B cell (primary cell): Measurements from ENCODE around the gene KCNA10. TPM values are rescaled to one million over a fixed set of nuclear protein-coding genes. Genes with fewer than 3 reads are reported as not detected.
"Not testable (repeated sequence)": the region's sequence is repeated elsewhere in the genome, so short reads cannot be mapped to it uniquely, and the experiment has no call there.

ENCODE experiments used
- ATAC-seq: fragments of 200-7000 bp; cut with Tn5 transposase; one replicate; pipeline ENCODE4 v1.10.0; 2021; ENCODE audit warnings: low read depth, mild to moderate bottlenecking, moderate number of reproducible peaks, moderate library complexity
- CTCF ChIA-PET: fragments of 350-600 bp; sonication (Branson Sonifier 250); formaldehyde crosslinking; loops from one replicate; lab custom pipeline; 2021; ENCODE audit warnings: antibody characterized with exemption, inconsistent platforms; lab: Charles Lee
- POLR2A ChIA-PET: fragments of 350-600 bp; sonication (Branson Sonifier 250); formaldehyde crosslinking; loops from one replicate; lab custom pipeline; 2021; ENCODE audit warnings: antibody characterized with exemption; lab: Charles Lee
- DNase-seq: peaks from one replicate; pipeline ENCODE4 v3.0.0; 2013
- H2AFZ ChIP-seq: 2 replicates; pipeline ENCODE4 v1.6.1; 2012; ENCODE audit warnings: mild to moderate bottlenecking, low read depth, low read length; ENCODE audit not compliant: insufficient read depth, poor library complexity, severe bottlenecking
- H3K27ac ChIP-seq, 2 donors: 1 replicate in 1 of 2; 2 replicates in 1 of 2; pipeline ENCODE4 v1.5.1; 2012 to 2013; ENCODE audit warnings: low read length in 2 of 2, mild to moderate bottlenecking in 2 of 2, moderate library complexity in 1 of 2
- H3K27me3 ChIP-seq, 4 experiments: fragments of 200-600 bp in 1 of 4; sonication (generic) in 1 of 4; replicated peaks in 1 of 4; 1 replicate in 2 of 4; 2 replicates in 2 of 4; pipeline versions ENCODE4 v1.6.1 to v1.7.0; 2013 to 2016; ENCODE audit warnings: low read length in 3 of 4, mild to moderate bottlenecking in 2 of 4, mixed read lengths in 1 of 4, moderate library complexity in 1 of 4; ENCODE audit not compliant: insufficient read depth in 4 of 4, control insufficient read depth in 3 of 4; ENCODE audit errors: control extremely low read depth in 1 of 4
- H3K36me3 ChIP-seq, 2 experiments: replicated peaks in 1 of 2; 1 replicate in 1 of 2; 2 replicates in 1 of 2; pipeline versions ENCODE4 v1.6.1 to v1.7.1; 2013; ENCODE audit warnings: low read length in 1 of 2; ENCODE audit not compliant: insufficient read depth in 2 of 2, control insufficient read depth in 1 of 2; ENCODE audit errors: control extremely low read depth in 1 of 2, extremely low read depth in 1 of 2
- H3K4me1 ChIP-seq, 2 donors: fragments of 200-600 bp in 1 of 2; sonication (generic) in 1 of 2; 1 replicate in 1 of 2; 2 replicates in 1 of 2; pipeline versions ENCODE4 v1.5.1 to v1.6.1; 2013 to 2017; ENCODE audit warnings: low read length in 2 of 2; ENCODE audit not compliant: control insufficient read depth in 2 of 2, insufficient read depth in 2 of 2
- H3K4me2 ChIP-seq: replicated peaks from 2 replicates; pipeline ENCODE3; 2012; ENCODE audit warnings: mild to moderate bottlenecking, low read depth, low read length; ENCODE audit not compliant: poor library complexity, severe bottlenecking
- H3K4me3 ChIP-seq, 5 experiments: fragments of 200-600 bp in 1 of 5; sonication (generic) in 1 of 5; 1 replicate in 3 of 5; 2 replicates in 2 of 5; pipeline versions ENCODE4 v1.5.1 to v1.7.0; 2011 to 2016; ENCODE audit warnings: low read length in 4 of 5, mild to moderate bottlenecking in 4 of 5, low read depth in 2 of 5, control low read depth in 1 of 5, moderate library complexity in 1 of 5; ENCODE audit not compliant: insufficient read depth in 1 of 5; ENCODE audit errors: control extremely low read depth in 1 of 5, extremely low read depth in 1 of 5
- H3K79me2 ChIP-seq: fragments of 200-600 bp; sonication (generic); one replicate; pipeline ENCODE4 v1.6.0; 2016; ENCODE audit warnings: low read length; ENCODE audit not compliant: control insufficient read depth, insufficient read depth
- H3K9ac ChIP-seq: fragments of 200-600 bp; sonication (generic); 2 replicates; pipeline ENCODE4 v1.6.1; 2017; ENCODE audit warnings: mild to moderate bottlenecking, low read length, moderate library complexity
- H3K9me3 ChIP-seq, 3 donors: one replicate each; pipeline versions ENCODE4 v1.6.1 to v1.7.1; 2013; ENCODE audit warnings: low read length in 2 of 3; ENCODE audit not compliant: control insufficient read depth in 2 of 3, insufficient read depth in 1 of 3; ENCODE audit errors: control extremely low read depth in 1 of 3
- H4K20me1 ChIP-seq: 2 replicates; pipeline ENCODE4 v1.6.0; 2012; ENCODE audit warnings: mild to moderate bottlenecking, low read length; ENCODE audit not compliant: insufficient read depth, control insufficient read depth, poor library complexity, severe bottlenecking
- H3K27ac Mint-ChIP-seq: one replicate; pipeline ENCODE4 v1.8.0; 2021; ENCODE audit warnings: mixed read lengths
- H3K27me3 Mint-ChIP-seq: one replicate; pipeline ENCODE4 v1.8.0; 2021; ENCODE audit warnings: mixed read lengths
- H3K4me1 Mint-ChIP-seq: one replicate; pipeline ENCODE4 v1.8.0; 2021; ENCODE audit warnings: mixed read lengths
- H3K4me3 Mint-ChIP-seq: one replicate; pipeline ENCODE4 v1.8.0; 2021; ENCODE audit warnings: mixed read lengths
- H3K9me3 Mint-ChIP-seq: one replicate; pipeline ENCODE4 v1.8.0; 2022; ENCODE audit warnings: mixed read lengths; ENCODE audit not compliant: insufficient read depth
- CTCF ChIP-seq: fragments of 200-600 bp; IDR thresholded peaks from one replicate; pipeline ENCODE4 v1.8.0; 2022; ENCODE audit warnings: antibody characterized with exemption, mild to moderate bottlenecking
- EZH2 ChIP-seq: IDR thresholded peaks from 2 replicates; pipeline ENCODE4 v1.6.1; 2012; ENCODE audit warnings: borderline replicate concordance, low read depth, mild to moderate bottlenecking, moderate library complexity, low read length; ENCODE audit not compliant: insufficient read depth, poor library complexity, severe bottlenecking
- WGBS: methylation state at CpG from one replicate; pipeline ENCODE4 v1.1.5; 2013; ENCODE audit warnings: missing lambda C conversion rate; ENCODE audit not compliant: insufficient coverage; 5-methylcytosine and 5-hydroxymethylcytosine counted together
- intact Hi-C: fragments of 100-400 bp; cut with micrococcal nuclease; formaldehyde crosslinking; loops from one replicate; pipeline ENCODE4 v1.10.0; 2022
- polyA plus RNA-seq: library from polyadenylated mRNA; depleted of rRNA; stranded (reverse); fragments of >200 nt; gene quantifications from 2 replicates; pipeline ENCODE4 v1.2.3, GENCODE V29; 2012
- total RNA-seq, 2 donors: library from RNA; stranded (reverse); fragments of 120-200 nt in 1 of 2; gene quantifications; 1 replicate in 1 of 2; 2 replicates in 1 of 2; pipeline versions ENCODE4 v1.2.3 to v1.2.4, GENCODE V29; 2013 to 2022

KCNA10 gene
- total and polyA plus RNA-seq, 2 donors (not counting 1 experiment from before 2014, with no cell fraction given): not detected

- no peak overlapping the region for H3K27ac ChIP-seq
- Mint-ChIP-seq H3K4me1 (no peaks in the 10 kb centered on the region), H3K9me3 (no peaks in the 10 kb centered on the region), H3K4me3 (no peak overlapping the region), H3K27ac (no peak overlapping the region), H3K27me3 (peaks cover 13% of the 10 kb centered on the region)
- no peaks in the 10 kb centered on the region for H3K4me1 ChIP-seq
- H3K36me3 ChIP-seq: no peaks in the 10 kb centered on the region
- H3K4me3 ChIP-seq: no peak overlapping the region
- no peaks in the 10 kb centered on the region for H3K9me3 ChIP-seq
- ATAC-seq: no peak
- WGBS: 100% methylated on average over 3 of the region's 6 CpGs
- no peaks in the 10 kb centered on the region for H3K79me2 ChIP-seq
- no peak overlapping the region for H2AFZ ChIP-seq
- intact Hi-C loops: no loop called here
- TF ChIP-seq EZH2: no peak
- TF ChIP-seq CTCF: no peak
- ChIA-PET POLR2A (no interaction called here), CTCF (interaction anchor here (1.3 to 4.4 kb wide), 2 partner anchors 9 to 14 kb away, joined by 4 to 33 read pairs; no protein-coding TSS in a partner anchor)
- H3K27me3 ChIP-seq: peaks cover 0 to 6% (median 0%) of the 10 kb centered on the region in 4 experiments
- no peaks in the 10 kb centered on the region for H4K20me1 ChIP-seq
- no peak overlapping the region for H3K9ac ChIP-seq
- DNase-seq: no peak
- H3K4me2 ChIP-seq: no peak overlapping the region
Measured at GRCh38 chr1:110511436-110511835, 7.5 kb downstream of the KCNA10 start.

GRCh38 chr1:110510921-110511320 lies 8.1 kb downstream of the KCNA10 start:
- intact Hi-C loops, H3K4me1 Mint-ChIP-seq, H2AFZ ChIP-seq, H3K9me3 Mint-ChIP-seq, H3K4me2 ChIP-seq, H3K9ac ChIP-seq, ATAC-seq, DNase-seq, H3K27ac ChIP-seq, H3K4me1 ChIP-seq, H3K36me3 ChIP-seq, H3K27me3 ChIP-seq, POLR2A ChIA-PET, H3K79me2 ChIP-seq, H3K9me3 ChIP-seq, H3K4me3 Mint-ChIP-seq, H4K20me1 ChIP-seq, H3K4me3 ChIP-seq, H3K27ac Mint-ChIP-seq: not testable (repeated sequence)
- 100% methylated on average over 1 of the region's 5 CpGs for WGBS
- peaks cover 13% of the 10 kb centered on the region for H3K27me3 Mint-ChIP-seq
- CTCF ChIA-PET: interaction anchor here (1.3 to 4.4 kb wide), 2 partner anchors 9 to 14 kb away, joined by 4 to 33 read pairs; no protein-coding TSS in a partner anchor
